ENCODE measurements around the gene IMMP2L.
"Not testable (repeated sequence)": the region's sequence is repeated elsewhere in the genome, so short reads cannot be mapped to it uniquely, and the experiment has no call there.

The IMMP2L gene

GRCh38 chr7:111485701-111486380 is 76.5 kb downstream of the IMMP2L start:
- in situ Hi-C loops (cut with HindIII; ENCODE audit: low pct_unique_long_range_greater_than_20kb, low sequenced_read_pairs) = no loop called here
- no peak for DNase-seq (ENCODE audit: low read depth in 1 of 2, low spot score in 1 of 2)
- TF ChIP-seq JUND (IDR thresholded peaks at IDR 0.05; ENCODE audit: low read depth) = no peak

GRCh38 chr7:111483078-111483477 is 79.2 kb downstream of the IMMP2L start:
- in situ Hi-C loops (cut with HindIII; ENCODE audit: low pct_unique_long_range_greater_than_20kb, low sequenced_read_pairs) = no loop called here
- no peak for TF ChIP-seq JUND (IDR thresholded peaks at IDR 0.05; ENCODE audit: low read depth)
- no peak for DNase-seq (ENCODE audit: low read depth in 1 of 2, low spot score in 1 of 2)

- in situ Hi-C loops (cut with HindIII; ENCODE audit: low pct_unique_long_range_greater_than_20kb, low sequenced_read_pairs) = no loop called here
- no peak for DNase-seq (ENCODE audit: low read depth in 1 of 2, low spot score in 1 of 2)
- no peak for TF ChIP-seq JUND (IDR thresholded peaks at IDR 0.05; ENCODE audit: low read depth)
Measured at GRCh38 chr7:111477462-111478225, 84.6 kb downstream of the IMMP2L start.

GRCh38 chr7:111476586-111477293 is 85.6 kb downstream of the IMMP2L start:
- in situ Hi-C loops (cut with HindIII; ENCODE audit: low pct_unique_long_range_greater_than_20kb, low sequenced_read_pairs) = no loop called here
- no peak for DNase-seq (ENCODE audit: low read depth in 1 of 2, low spot score in 1 of 2)
- no peak for TF ChIP-seq JUND (IDR thresholded peaks at IDR 0.05; ENCODE audit: low read depth)

- in situ Hi-C loops (cut with HindIII; ENCODE audit: low pct_unique_long_range_greater_than_20kb, low sequenced_read_pairs) = no loop called here
Measured at GRCh38 chr7:111475959-111476358, 86.3 kb downstream of the IMMP2L start.

GRCh38 chr7:111475419-111475748 is 86.9 kb downstream of the IMMP2L start:
- in situ Hi-C loops (cut with HindIII; ENCODE audit: low pct_unique_long_range_greater_than_20kb, low sequenced_read_pairs) = no loop called here
- TF ChIP-seq JUND (IDR thresholded peaks at IDR 0.05; ENCODE audit: low read depth) = no peak
- DNase-seq (ENCODE audit: low read depth in 1 of 2, low spot score in 1 of 2) = no peak

More at GRCh38 chr7:111475959-111476358, 86.3 kb downstream of the IMMP2L start:
- DNase-seq (ENCODE audit: low read depth in 1 of 2, low spot score in 1 of 2) = no peak
- TF ChIP-seq JUND (IDR thresholded peaks at IDR 0.05; ENCODE audit: low read depth) = no peak

GRCh38 chr7:111474723-111475418 is 87.4 kb downstream of the IMMP2L start:
- no peak for TF ChIP-seq JUND (IDR thresholded peaks at IDR 0.05; ENCODE audit: low read depth)
- DNase-seq (ENCODE audit: low read depth in 1 of 2, low spot score in 1 of 2) = no peak
- in situ Hi-C loops (cut with HindIII; ENCODE audit: low pct_unique_long_range_greater_than_20kb, low sequenced_read_pairs) = no loop called here

- no peak for TF ChIP-seq JUND (IDR thresholded peaks at IDR 0.05; ENCODE audit: low read depth)
- no peak for DNase-seq (ENCODE audit: low read depth in 1 of 2, low spot score in 1 of 2)
- in situ Hi-C loops (cut with HindIII; ENCODE audit: low pct_unique_long_range_greater_than_20kb, low sequenced_read_pairs) = no loop called here
Measured at GRCh38 chr7:111473449-111474198, 88.7 kb downstream of the IMMP2L start.

- in situ Hi-C loops (cut with HindIII; ENCODE audit: low pct_unique_long_range_greater_than_20kb, low sequenced_read_pairs) = no loop called here
- DNase-seq (ENCODE audit: low read depth in 1 of 2, low spot score in 1 of 2) = no peak
- TF ChIP-seq JUND (IDR thresholded peaks at IDR 0.05; ENCODE audit: low read depth) = no peak
Measured at GRCh38 chr7:111470998-111471397, 91.3 kb downstream of the IMMP2L start.

- DNase-seq (ENCODE audit: low read depth in 1 of 2, low spot score in 1 of 2); in situ Hi-C loops (cut with HindIII; ENCODE audit: low pct_unique_long_range_greater_than_20kb, low sequenced_read_pairs): not testable (repeated sequence)
Measured at GRCh38 chr7:111469894-111470293, 92.4 kb downstream of the IMMP2L start.

GRCh38 chr7:111465774-111466173 is 96.5 kb downstream of the IMMP2L start:
- DNase-seq (ENCODE audit: low read depth in 1 of 2, low spot score in 1 of 2); in situ Hi-C loops (cut with HindIII; ENCODE audit: low pct_unique_long_range_greater_than_20kb, low sequenced_read_pairs): not testable (repeated sequence)

- no peak for DNase-seq (ENCODE audit: low read depth in 1 of 2, low spot score in 1 of 2)
- in situ Hi-C loops (cut with HindIII; ENCODE audit: low pct_unique_long_range_greater_than_20kb, low sequenced_read_pairs) = no loop called here
- no peak for TF ChIP-seq JUND (IDR thresholded peaks at IDR 0.05; ENCODE audit: low read depth)
Measured at GRCh38 chr7:111460695-111461094, 101.6 kb downstream of the IMMP2L start.
